ENCODE data around the gene PFN1.

GRCh38 chr17:4913994-4914393 lies 34.3 kb downstream of the PFN1 start:
- TF ChIP-seq, protein P1, sequence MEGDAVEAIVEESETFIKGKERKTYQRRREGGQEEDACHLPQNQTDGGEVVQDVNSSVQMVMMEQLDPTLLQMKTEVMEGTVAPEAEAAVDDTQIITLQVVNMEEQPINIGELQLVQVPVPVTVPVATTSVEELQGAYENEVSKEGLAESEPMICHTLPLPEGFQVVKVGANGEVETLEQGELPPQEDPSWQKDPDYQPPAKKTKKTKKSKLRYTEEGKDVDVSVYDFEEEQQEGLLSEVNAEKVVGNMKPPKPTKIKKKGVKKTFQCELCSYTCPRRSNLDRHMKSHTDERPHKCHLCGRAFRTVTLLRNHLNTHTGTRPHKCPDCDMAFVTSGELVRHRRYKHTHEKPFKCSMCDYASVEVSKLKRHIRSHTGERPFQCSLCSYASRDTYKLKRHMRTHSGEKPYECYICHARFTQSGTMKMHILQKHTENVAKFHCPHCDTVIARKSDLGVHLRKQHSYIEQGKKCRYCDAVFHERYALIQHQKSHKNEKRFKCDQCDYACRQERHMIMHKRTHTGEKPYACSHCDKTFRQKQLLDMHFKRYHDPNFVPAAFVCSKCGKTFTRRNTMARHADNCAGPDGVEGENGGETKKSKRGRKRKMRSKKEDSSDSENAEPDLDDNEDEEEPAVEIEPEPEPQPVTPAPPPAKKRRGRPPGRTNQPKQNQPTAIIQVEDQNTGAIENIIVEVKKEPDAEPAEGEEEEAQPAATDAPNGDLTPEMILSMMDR (IDR thresholded peaks at IDR 0.05), result no peak
- TF ChIP-seq POLR2A (IDR thresholded peaks at IDR 0.05), result no peak

Measured in testis (tissue), 2 donors.